Upper lobe of left lung (tissue), 4 donors: ENCODE results near the gene P4HA1.

Source experiments
- CTCF ChIP-seq, 6 experiments: fragments of 450-650 bp in 4 of 6; fragments of 200-600 bp in 2 of 6; sonication (generic) in 2 of 6; IDR thresholded peaks; one replicate each; pipeline ENCODE4 v1.5.1; 2016 to 2019; ENCODE audit warnings: antibody characterized with exemption in 6 of 6
- POLR2A ChIP-seq, 4 donors: fragments of 450-650 bp; IDR thresholded peaks; one replicate each; pipeline ENCODE4 v1.5.1; 2016 to 2017; ENCODE audit warnings: antibody characterized with exemption in 4 of 4, mild to moderate bottlenecking in 2 of 4

- no peak for TF ChIP-seq CTCF (IDR thresholded peaks at IDR 0.05)
- no peak for TF ChIP-seq POLR2A (IDR thresholded peaks at IDR 0.05)
Observed at GRCh38 chr10:73000973-73001372, 95.7 kb downstream of the P4HA1 start.
